Activated T-cell treated with anti-CD3 and anti-CD28 coated beads for 48 hours (primary cell): ENCODE results near the gene HDLBP.

Experiments used
- DNase-seq: peaks from one replicate; pipeline ENCODE4 v3.0.0-alpha.2; 2020; ENCODE audit warnings: low read depth

HDLBP gene

GRCh38 chr2:241273210-241274020 is 42.1 kb downstream of the HDLBP start:
- no peak for DNase-seq

GRCh38 chr2:241272303-241273209 is 42.9 kb downstream of the HDLBP start:
- peak; percentile 49 for DNase-seq

- DNase-seq: peak; percentile 58
These were observed 43.7 kb downstream of the HDLBP start for GRCh38 chr2:241271706-241272302.

- no peak for DNase-seq
These were observed 44.9 kb downstream of the HDLBP start for GRCh38 chr2:241270531-241270930.

GRCh38 chr2:241269707-241270520 is 45.6 kb downstream of the HDLBP start:
- no peak for DNase-seq

- DNase-seq: no peak
These were observed 46.6 kb downstream of the HDLBP start for GRCh38 chr2:241268716-241269445.

- DNase-seq: no peak
These were observed 47.2 kb downstream of the HDLBP start for GRCh38 chr2:241268306-241268705.

- no peak for DNase-seq
These were observed 48.0 kb downstream of the HDLBP start for GRCh38 chr2:241267249-241268067.

GRCh38 chr2:241265506-241265905 is 50.0 kb downstream of the HDLBP start:
- DNase-seq: no peak

GRCh38 chr2:241263061-241263460 is 52.4 kb downstream of the HDLBP start:
- DNase-seq: no peak

GRCh38 chr2:241261628-241262027 is 53.8 kb downstream of the HDLBP start:
- no peak for DNase-seq

- DNase-seq: no peak
These were observed 54.6 kb downstream of the HDLBP start for GRCh38 chr2:241260911-241261310.

- no peak for DNase-seq
These were observed 56.8 kb downstream of the HDLBP start for GRCh38 chr2:241258505-241259280.

GRCh38 chr2:241257419-241258032 is 57.9 kb downstream of the HDLBP start:
- no peak for DNase-seq

- DNase-seq: no peak
These were observed 59.3 kb downstream of the HDLBP start for GRCh38 chr2:241256168-241256545.

GRCh38 chr2:241255542-241256167 is 59.8 kb downstream of the HDLBP start:
- no peak for DNase-seq

GRCh38 chr2:241254904-241255351 is 60.5 kb downstream of the HDLBP start:
- DNase-seq: no peak

- no peak for DNase-seq
These were observed 62.5 kb downstream of the HDLBP start for GRCh38 chr2:241252778-241253475.
